Measurements from ENCODE around the gene ZNF500. TPM values are rescaled to one million over a fixed set of nuclear protein-coding genes. Genes with fewer than 3 reads are reported as not detected.

The ZNF500 gene
- total RNA-seq, 4 donors from 2014 or later = 12.6 to 23.3 (median 20.5) TPM

- TF ChIP-seq CTCF (IDR thresholded peaks at IDR 0.05) = no peak
- TF ChIP-seq POLR2A (IDR thresholded peaks at IDR 0.05) = no peak
- intact Hi-C loops (cut with DNase I; ENCODE audit: low total_unique reads) = no loop called here
- no peak for DNase-seq (ENCODE audit: low spot score in 2 of 2)
- WGBS, 2 donors = 80 to 82% methylated on average over 13 of the region's 13 CpGs
- no peak overlapping the region for H3K4me3 ChIP-seq (ENCODE audit: low read depth, poor library complexity, severe bottlenecking)
Observed at GRCh38 chr16:4792951-4793513, 26.1 kb upstream of the ZNF500 start.

- intact Hi-C loops (cut with DNase I; ENCODE audit: low total_unique reads) = no loop called here
- TF ChIP-seq POLR2A (IDR thresholded peaks at IDR 0.05) = no peak
- TF ChIP-seq CTCF (IDR thresholded peaks at IDR 0.05) = no peak
- no peak overlapping the region for H3K4me3 ChIP-seq (ENCODE audit: low read depth, poor library complexity, severe bottlenecking)
- no peak for DNase-seq (ENCODE audit: low spot score in 2 of 2)
- 70 to 71% methylated on average over 10 of the region's 10 CpGs for WGBS, 2 donors
Observed at GRCh38 chr16:4790871-4791270, 23.9 kb upstream of the ZNF500 start.

GRCh38 chr16:4790261-4790660, 23.3 kb upstream of the ZNF500 start:
- WGBS, 2 donors = 83 to 84% methylated on average over 10 of the region's 10 CpGs
- intact Hi-C loops (cut with DNase I; ENCODE audit: low total_unique reads) = no loop called here
- no peak overlapping the region for H3K4me3 ChIP-seq (ENCODE audit: low read depth, poor library complexity, severe bottlenecking)

GRCh38 chr16:4788910-4789309, 21.9 kb upstream of the ZNF500 start:
- no peak for DNase-seq (ENCODE audit: low spot score in 2 of 2)
- H3K4me3 ChIP-seq (ENCODE audit: low read depth, poor library complexity, severe bottlenecking) = no peak overlapping the region
- intact Hi-C loops (cut with DNase I; ENCODE audit: low total_unique reads) = no loop called here
- TF ChIP-seq POLR2A (IDR thresholded peaks at IDR 0.05) = no peak
- TF ChIP-seq CTCF (IDR thresholded peaks at IDR 0.05) = no peak
- 92 to 93% methylated on average over 7 of the region's 7 CpGs for WGBS, 2 donors

More at GRCh38 chr16:4790261-4790660, 23.3 kb upstream of the ZNF500 start:
- TF ChIP-seq CTCF (IDR thresholded peaks at IDR 0.05) = no peak
- no peak for TF ChIP-seq POLR2A (IDR thresholded peaks at IDR 0.05)
- DNase-seq (ENCODE audit: low spot score in 2 of 2) = no peak

- intact Hi-C loops (cut with DNase I; ENCODE audit: low total_unique reads) = no loop called here
- WGBS, 2 donors = 76% methylated on average over 9 of the region's 9 CpGs
- TF ChIP-seq CTCF (IDR thresholded peaks at IDR 0.05) = no peak
- no peak for TF ChIP-seq POLR2A (IDR thresholded peaks at IDR 0.05)
- H3K4me3 ChIP-seq (ENCODE audit: low read depth, poor library complexity, severe bottlenecking) = no peak overlapping the region
- DNase-seq (ENCODE audit: low spot score in 2 of 2) = no peak
Observed at GRCh38 chr16:4788489-4788889, 21.5 kb upstream of the ZNF500 start.
